Kidney (tissue), 14 donors: Measurements from ENCODE around the gene SULT1A1. TPM values are rescaled to one million over a fixed set of nuclear protein-coding genes. Genes with fewer than 3 reads are reported as not detected.

Source experiments
- DNase-seq, 5 donors: peaks; one replicate each; pipeline ENCODE4 v3.0.0-alpha.2; 2013 to 2020
- FAIRE-seq: peaks from 2 replicates; lab custom pipeline; 2012; peaks lifted over from hg19 to GRCh38; lab: Jason Lieb, UNC
- H3K27ac ChIP-seq, 2 donors: one replicate each; pipeline ENCODE4 v1.7.0; 2013; ENCODE audit warnings: low read depth in 2 of 2, low read length in 2 of 2, inconsistent platforms in 1 of 2
- H3K27me3 ChIP-seq: one replicate; pipeline ENCODE4 v1.7.1; 2013; ENCODE audit warnings: low read length, inconsistent platforms; ENCODE audit not compliant: control insufficient read depth, insufficient read depth
- H3K36me3 ChIP-seq, 3 donors: one replicate each; pipeline versions ENCODE4 v1.7.0 to v1.7.1; 2013; ENCODE audit warnings: low read length in 3 of 3, control low read depth in 1 of 3, inconsistent platforms in 1 of 3; ENCODE audit not compliant: insufficient read depth in 3 of 3, control insufficient read depth in 2 of 3
- H3K4me1 ChIP-seq, 3 donors: one replicate each; pipeline versions ENCODE4 v1.7.0 to v1.7.1; 2013; ENCODE audit warnings: low read length in 3 of 3, inconsistent platforms in 1 of 3, low read depth in 1 of 3; ENCODE audit not compliant: control insufficient read depth in 2 of 3, insufficient read depth in 2 of 3
- H3K4me3 ChIP-seq, 3 donors: one replicate each; pipeline versions ENCODE4 v1.7.0 to v1.8.1; 2013; ENCODE audit warnings: low read length in 3 of 3, control low read depth in 1 of 3, inconsistent platforms in 1 of 3
- H3K9ac ChIP-seq, 3 donors: one replicate each; pipeline versions ENCODE4 v1.7.0 to v1.7.1; 2013; ENCODE audit warnings: low read length in 3 of 3, control low read depth in 1 of 3, inconsistent platforms in 1 of 3
- H3K9me3 ChIP-seq, 3 donors: one replicate each; pipeline versions ENCODE4 v1.7.0 to v1.7.1; 2013; ENCODE audit warnings: low read length in 3 of 3, control low read depth in 1 of 3, inconsistent platforms in 1 of 3; ENCODE audit not compliant: control insufficient read depth in 2 of 3, insufficient read depth in 1 of 3
- intact Hi-C: fragments of 100-400 bp; cut with DNase I; formaldehyde crosslinking; loops from one replicate; pipeline ENCODE4 v1.11.1; 2022
- polyA plus RNA-seq: library from polyadenylated mRNA; stranded (reverse); fragments of 350-450 nt; fragmentation: Illumina TruSeq; extraction: RNeasy Lipid Tissue Mini Kit (QIAGEN cat#74804); gene quantifications from one replicate; pipeline ENCODE4 v1.2.3, GENCODE V29; 2014; ENCODE audit warnings: low read depth, low replicate concordance; ENCODE audit not compliant: insufficient read depth
- total RNA-seq: library from RNA; stranded (reverse); fragmentation: NEBNext Ultra II Directional; extraction: Animal tissue kit (Norgen Biotek cat#: 25700); gene quantifications from one replicate; pipeline ENCODE4 v1.2.1, GENCODE V29; 2021
- TF ChIP-seq, protein P1 (sequence below): IDR thresholded peaks from 3 replicates; pipeline ENCODE4 v1.5.1; 2012; ENCODE audit warnings: mild to moderate bottlenecking, moderate library complexity, borderline replicate concordance; ENCODE audit not compliant: insufficient read depth; ENCODE audit errors: extremely low read depth
- donor health status: control.
- donor health status: control.
- donor health status: control.
- donor health status: control.
- donor health status: control.
- donor health status: DM: yes; HTN: yes; CAD: no.
- donor health status: Normal renal cell carcinoma (clear cell type).

SULT1A1 gene
- total and polyA plus RNA-seq, 2 donors from 2014 or later, result 20.7 to 50.2 TPM

DNA sequence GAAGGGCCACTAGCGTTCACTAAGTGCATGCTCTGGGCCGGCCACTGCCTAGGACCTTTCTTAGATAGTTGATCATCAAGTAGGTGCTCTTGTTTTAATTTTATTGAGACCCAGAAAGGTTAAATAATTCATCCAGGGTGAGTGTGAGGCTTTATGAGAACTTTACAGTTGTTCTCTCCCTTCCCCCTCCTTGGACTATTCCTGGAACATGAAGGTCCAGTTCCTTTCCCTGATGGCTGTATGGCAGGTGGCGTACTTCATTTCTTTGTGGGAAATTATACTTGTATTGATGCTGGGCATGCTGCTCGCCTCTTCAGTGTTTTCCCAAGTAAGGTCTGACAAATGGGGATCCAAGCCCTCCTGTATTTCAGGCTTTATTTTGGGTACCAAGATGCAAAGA is 47.6 kb downstream of the SULT1A1 start:
- H3K27ac ChIP-seq, result no peak overlapping the region
- DNase-seq (no peak), FAIRE-seq (no peak)
- TF ChIP-seq, protein P1, sequence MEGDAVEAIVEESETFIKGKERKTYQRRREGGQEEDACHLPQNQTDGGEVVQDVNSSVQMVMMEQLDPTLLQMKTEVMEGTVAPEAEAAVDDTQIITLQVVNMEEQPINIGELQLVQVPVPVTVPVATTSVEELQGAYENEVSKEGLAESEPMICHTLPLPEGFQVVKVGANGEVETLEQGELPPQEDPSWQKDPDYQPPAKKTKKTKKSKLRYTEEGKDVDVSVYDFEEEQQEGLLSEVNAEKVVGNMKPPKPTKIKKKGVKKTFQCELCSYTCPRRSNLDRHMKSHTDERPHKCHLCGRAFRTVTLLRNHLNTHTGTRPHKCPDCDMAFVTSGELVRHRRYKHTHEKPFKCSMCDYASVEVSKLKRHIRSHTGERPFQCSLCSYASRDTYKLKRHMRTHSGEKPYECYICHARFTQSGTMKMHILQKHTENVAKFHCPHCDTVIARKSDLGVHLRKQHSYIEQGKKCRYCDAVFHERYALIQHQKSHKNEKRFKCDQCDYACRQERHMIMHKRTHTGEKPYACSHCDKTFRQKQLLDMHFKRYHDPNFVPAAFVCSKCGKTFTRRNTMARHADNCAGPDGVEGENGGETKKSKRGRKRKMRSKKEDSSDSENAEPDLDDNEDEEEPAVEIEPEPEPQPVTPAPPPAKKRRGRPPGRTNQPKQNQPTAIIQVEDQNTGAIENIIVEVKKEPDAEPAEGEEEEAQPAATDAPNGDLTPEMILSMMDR, result no peak
- peaks cover 3 to 5% (median 4%) of the 10 kb centered on the region in 3 donors for H3K36me3 ChIP-seq
- H3K9me3 ChIP-seq, result no peaks in the 10 kb centered on the region
- H3K27me3 ChIP-seq, result no peaks in the 10 kb centered on the region
- intact Hi-C loops, result no loop called here
- H3K9ac ChIP-seq, result peak overlapping the region in 1 of 3 donors; percentile 10
- H3K4me3 ChIP-seq, result no peak overlapping the region
- peaks cover 0 to 4% (median 3%) of the 10 kb centered on the region in 3 donors for H3K4me1 ChIP-seq

DNA sequence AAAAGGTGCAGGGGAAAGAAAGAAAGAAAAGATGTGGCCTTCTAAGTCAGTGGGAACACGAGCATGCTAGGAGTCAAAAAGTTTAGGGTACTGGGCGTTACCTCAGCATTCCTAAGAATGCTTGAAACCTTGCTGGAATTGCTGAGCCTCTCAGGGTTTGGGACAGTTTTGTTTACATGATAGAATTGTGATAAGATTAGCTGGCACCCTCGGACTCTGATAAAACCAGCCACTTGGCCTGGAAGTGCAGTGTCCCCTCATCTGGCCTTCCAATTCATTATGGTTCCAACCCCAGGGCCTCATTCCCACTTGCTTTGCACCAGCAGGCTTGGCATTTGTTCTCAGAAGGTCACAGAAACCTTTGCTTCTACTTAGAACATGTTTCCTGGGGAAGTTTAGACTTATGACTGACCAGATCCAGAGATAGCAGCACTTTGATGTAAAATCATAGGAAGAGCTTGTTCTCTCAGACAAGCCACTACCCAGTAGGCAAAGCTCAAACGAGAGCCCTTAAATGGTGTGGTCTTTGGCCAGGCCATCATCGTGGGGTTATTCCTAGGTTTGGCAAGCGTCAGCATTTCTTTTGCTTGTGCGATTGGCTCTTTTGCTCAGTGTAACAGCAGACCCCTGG is 48.2 kb downstream of the SULT1A1 start:
- intact Hi-C loops, result no loop called here
- peaks cover 0 to 4% (median 3%) of the 10 kb centered on the region in 3 donors for H3K4me1 ChIP-seq
- no peaks in the 10 kb centered on the region for H3K9me3 ChIP-seq
- peak overlapping the region in 1 of 2 donors; percentile 7 for H3K27ac ChIP-seq
- H3K4me3 ChIP-seq, result no peak overlapping the region
- H3K9ac ChIP-seq, result peak overlapping the region in 1 of 3 donors; percentile 10
- H3K27me3 ChIP-seq, result no peaks in the 10 kb centered on the region
- DNase-seq, result peak in 1 of 5 donors; percentile 10
- FAIRE-seq, result no peak
- TF ChIP-seq, protein P1, result no peak
- peaks cover 3 to 5% (median 4%) of the 10 kb centered on the region in 3 donors for H3K36me3 ChIP-seq

DNA sequence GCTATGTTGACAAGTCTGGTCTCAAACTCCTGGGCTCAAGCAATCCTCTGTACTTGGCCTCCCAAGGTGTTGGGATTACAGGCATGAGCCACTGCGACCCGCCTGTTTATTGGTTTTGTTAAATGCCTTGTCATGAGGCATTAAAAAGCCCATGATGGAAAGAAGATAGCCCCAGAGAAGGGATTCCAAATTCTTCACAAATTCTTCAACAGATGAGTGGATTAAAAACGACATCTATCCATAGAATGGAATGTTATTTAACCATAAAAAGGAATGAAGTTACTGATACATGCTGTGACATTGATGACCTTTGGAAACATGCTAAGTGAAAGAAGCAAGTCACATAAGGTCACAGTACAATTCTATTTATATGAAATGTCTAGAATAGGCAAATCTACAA is 51.4 kb downstream of the SULT1A1 start:
- H3K9me3 ChIP-seq, result no peaks in the 10 kb centered on the region
- TF ChIP-seq, protein P1, result no peak
- no peak overlapping the region for H3K9ac ChIP-seq
- no peaks in the 10 kb centered on the region for H3K27me3 ChIP-seq
- intact Hi-C loops, result no loop called here
- peaks cover 0 to 8% (median 4%) of the 10 kb centered on the region in 3 donors for H3K4me1 ChIP-seq
- no peak overlapping the region for H3K27ac ChIP-seq
- H3K4me3 ChIP-seq, result no peak overlapping the region
- no peak for FAIRE-seq
- no peak for DNase-seq
- H3K36me3 ChIP-seq, result peaks cover 3 to 5% (median 4%) of the 10 kb centered on the region in 3 donors
